Adipocyte (in vitro differentiated cells): Measurements from ENCODE around the gene CHP2.
"Not testable (repeated sequence)": the region's sequence is repeated elsewhere in the genome, so short reads cannot be mapped to it uniquely, and the experiment has no call there.

Experiments
- DNase-seq: peaks from one replicate; pipeline ENCODE4 v3.0.0-alpha.2; 2015; ENCODE audit warnings: low read depth
- H3K27me3 ChIP-seq: replicated peaks from 2 replicates; pipeline ENCODE4 v1.7.0; 2013; ENCODE audit warnings: mild to moderate bottlenecking, low read length, moderate library complexity; ENCODE audit not compliant: control insufficient read depth, insufficient read depth
- H3K36me3 ChIP-seq: 2 replicates; pipeline ENCODE4 v1.7.0; 2013; ENCODE audit warnings: low read length, mild to moderate bottlenecking, moderate library complexity; ENCODE audit not compliant: control insufficient read depth, insufficient read depth, severe bottlenecking
- H3K4me1 ChIP-seq: 2 replicates; pipeline ENCODE4 v1.7.0; 2013; ENCODE audit warnings: mild to moderate bottlenecking, low read length, moderate library complexity; ENCODE audit not compliant: control insufficient read depth, insufficient read depth
- H3K4me3 ChIP-seq: 2 replicates; pipeline ENCODE4 v1.7.0; 2013; ENCODE audit warnings: mild to moderate bottlenecking, low read length, moderate library complexity
- H3K9ac ChIP-seq: 2 replicates; pipeline ENCODE4 v1.7.0; 2013; ENCODE audit warnings: mild to moderate bottlenecking, low read length, moderate library complexity
- H3K9me3 ChIP-seq: 2 replicates; pipeline ENCODE4 v1.7.0; 2013; ENCODE audit warnings: mild to moderate bottlenecking, low read length, moderate library complexity; ENCODE audit not compliant: control insufficient read depth

CHP2 gene

GRCh38 chr16:23724785-23725131 is 30.1 kb upstream of the CHP2 start:
- Histone ChIP-seq H3K9ac (no peak overlapping the region), H3K4me3 (no peak overlapping the region), H3K27me3 (no peaks in the 10 kb centered on the region), H3K36me3 (no peaks in the 10 kb centered on the region), H3K4me1 (peaks cover 15% of the 10 kb centered on the region), H3K9me3 (peaks cover 8% of the 10 kb centered on the region)
- no peak for DNase-seq

- Histone ChIP-seq H3K4me3 (no peak overlapping the region), H3K4me1 (peaks cover 28% of the 10 kb centered on the region), H3K27me3 (no peaks in the 10 kb centered on the region), H3K9ac (no peak overlapping the region), H3K36me3 (no peaks in the 10 kb centered on the region), H3K9me3 (peaks cover 8% of the 10 kb centered on the region)
- no peak for DNase-seq
These were observed 28.1 kb upstream of the CHP2 start for GRCh38 chr16:23726710-23727109.

GRCh38 chr16:23728112-23728477 is 26.7 kb upstream of the CHP2 start:
- Histone ChIP-seq H3K4me1 (peaks cover 28% of the 10 kb centered on the region), H3K9ac (peak overlapping the region; percentile 43), H3K4me3 (peak overlapping the region; percentile 47), H3K36me3 (no peaks in the 10 kb centered on the region), H3K9me3 (peaks cover 3% of the 10 kb centered on the region), H3K27me3 (no peaks in the 10 kb centered on the region)
- no peak for DNase-seq

- H3K36me3 ChIP-seq, result no peaks in the 10 kb centered on the region
- H3K4me3 ChIP-seq, result no peak overlapping the region
- no peaks in the 10 kb centered on the region for H3K27me3 ChIP-seq
- H3K9me3 ChIP-seq, result no peaks in the 10 kb centered on the region
- peaks cover 28% of the 10 kb centered on the region for H3K4me1 ChIP-seq
- DNase-seq, result peak; percentile 36
- H3K9ac ChIP-seq, result peak overlapping the region; percentile 32
These were observed 25.1 kb upstream of the CHP2 start for GRCh38 chr16:23729503-23730424.

- Histone ChIP-seq H3K27me3 (peaks cover 14% of the 10 kb centered on the region), H3K36me3 (no peaks in the 10 kb centered on the region), H3K9me3 (no peaks in the 10 kb centered on the region), H3K9ac (no peak overlapping the region), H3K4me3 (no peak overlapping the region), H3K4me1 (peaks cover 17% of the 10 kb centered on the region)
- DNase-seq, result no peak
These were observed 20.5 kb upstream of the CHP2 start for GRCh38 chr16:23734176-23734893.

- not testable (repeated sequence) for H3K36me3 ChIP-seq, H3K4me3 ChIP-seq, DNase-seq, H3K9me3 ChIP-seq, H3K9ac ChIP-seq, H3K4me1 ChIP-seq
- H3K27me3 ChIP-seq, result peaks cover 19% of the 10 kb centered on the region
These were observed 17.3 kb upstream of the CHP2 start for GRCh38 chr16:23737423-23738028.

GRCh38 chr16:23739516-23739915 is 15.3 kb upstream of the CHP2 start:
- Histone ChIP-seq H3K36me3 (no peaks in the 10 kb centered on the region), H3K4me1 (no peaks in the 10 kb centered on the region), H3K9ac (no peak overlapping the region), H3K9me3 (no peaks in the 10 kb centered on the region), H3K4me3 (no peak overlapping the region), H3K27me3 (peaks cover 34% of the 10 kb centered on the region)
- no peak for DNase-seq

- no peak overlapping the region for H3K9ac ChIP-seq
- H3K4me1 ChIP-seq, result no peaks in the 10 kb centered on the region
- peaks cover 50% of the 10 kb centered on the region for H3K27me3 ChIP-seq
- DNase-seq, result no peak
- no peaks in the 10 kb centered on the region for H3K36me3 ChIP-seq
- H3K9me3 ChIP-seq, result peaks cover 6% of the 10 kb centered on the region
- H3K4me3 ChIP-seq, result no peak overlapping the region
These were observed 13.0 kb upstream of the CHP2 start for GRCh38 chr16:23741675-23742303.

GRCh38 chr16:23742766-23743165 is 12.1 kb upstream of the CHP2 start:
- Histone ChIP-seq H3K9ac (no peak overlapping the region), H3K9me3 (peaks cover 6% of the 10 kb centered on the region), H3K4me3 (no peak overlapping the region), H3K36me3 (no peaks in the 10 kb centered on the region), H3K4me1 (no peaks in the 10 kb centered on the region), H3K27me3 (peaks cover 50% of the 10 kb centered on the region)
- no peak for DNase-seq

GRCh38 chr16:23745263-23745662 is 9.6 kb upstream of the CHP2 start:
- peaks cover 6% of the 10 kb centered on the region for H3K9me3 ChIP-seq
- H3K27me3 ChIP-seq, result peaks cover 32% of the 10 kb centered on the region
- no peak overlapping the region for H3K4me3 ChIP-seq
- H3K4me1 ChIP-seq, result no peaks in the 10 kb centered on the region
- H3K36me3 ChIP-seq, result no peaks in the 10 kb centered on the region
- no peak overlapping the region for H3K9ac ChIP-seq
- DNase-seq, result no peak

GRCh38 chr16:23748630-23749029 is 6.2 kb upstream of the CHP2 start:
- Histone ChIP-seq H3K27me3 (peaks cover 25% of the 10 kb centered on the region), H3K9me3 (peaks cover 11% of the 10 kb centered on the region), H3K36me3 (no peaks in the 10 kb centered on the region), H3K9ac (no peak overlapping the region), H3K4me1 (no peaks in the 10 kb centered on the region), H3K4me3 (no peak overlapping the region)
- DNase-seq, result no peak
